Hematopoietic multipotent progenitor cell treated with erythropoietin and hydrocortisone succinate and interleukin-3 and kit ligand, for 15 days (in vitro differentiated cells): ENCODE data around the gene CEP89.
"Not testable (repeated sequence)": the region's sequence is repeated elsewhere in the genome, so short reads cannot be mapped to it uniquely, and the experiment has no call there.

Experiments
- DNase-seq: peaks from one replicate; pipeline ENCODE4 v3.0.0-alpha.2; 2015; ENCODE audit warnings: low spot score

The CEP89 gene

GRCh38 chr19:32971715-32972540, at the start of gene CEP89, which contains the start of gene FAAP24:
CEP89 (minus strand) TSS chr19:32971958; CDS start chr19:32971874, 84 bp downstream.
FAAP24 (plus strand) TSS chr19:32972242; CDS start chr19:32973197, 955 bp downstream.
- DNase-seq, result peak; percentile 99

- DNase-seq, result not testable (repeated sequence)
Measured at GRCh38 chr19:33010891-33011290, 39.1 kb upstream of the CEP89 start.

- no peak for DNase-seq
Measured at GRCh38 chr19:33008738-33009137, 37.0 kb upstream of the CEP89 start.

- no peak for DNase-seq
Measured at GRCh38 chr19:33005440-33005839, 33.7 kb upstream of the CEP89 start.

- DNase-seq, result not testable (repeated sequence)
Measured at GRCh38 chr19:33003424-33004024, 31.8 kb upstream of the CEP89 start.

- not testable (repeated sequence) for DNase-seq
Measured at GRCh38 chr19:33002126-33002865, 30.5 kb upstream of the CEP89 start.

- no peak for DNase-seq
Measured at GRCh38 chr19:33000910-33001309, 29.2 kb upstream of the CEP89 start.

- no peak for DNase-seq
Measured at GRCh38 chr19:33000510-33000909, 28.8 kb upstream of the CEP89 start.

- DNase-seq, result no peak
Measured at GRCh38 chr19:32998722-32999121, 27.0 kb upstream of the CEP89 start.

GRCh38 chr19:32997716-32998355, 26.1 kb upstream of the CEP89 start:
- no peak for DNase-seq

GRCh38 chr19:32997061-32997464, 25.3 kb upstream of the CEP89 start:
- DNase-seq, result not testable (repeated sequence)

- not testable (repeated sequence) for DNase-seq
Measured at GRCh38 chr19:32995966-32996365, 24.2 kb upstream of the CEP89 start.

GRCh38 chr19:32988724-32989123, 17.0 kb upstream of the CEP89 start:
- no peak for DNase-seq

GRCh38 chr19:32988254-32988653, 16.5 kb upstream of the CEP89 start:
- not testable (repeated sequence) for DNase-seq

GRCh38 chr19:32982488-32982887, 10.7 kb upstream of the CEP89 start:
- not testable (repeated sequence) for DNase-seq

- DNase-seq, result not testable (repeated sequence)
Measured at GRCh38 chr19:32979807-32980206, 8.0 kb upstream of the CEP89 start.

- DNase-seq, result not testable (repeated sequence)
Measured at GRCh38 chr19:32977813-32978212, 6.1 kb upstream of the CEP89 start.

GRCh38 chr19:32977280-32977679, 5.5 kb upstream of the CEP89 start:
- no peak for DNase-seq

- DNase-seq, result peak; percentile 68
Measured at GRCh38 chr19:32976223-32976805, 4.6 kb upstream of the CEP89 start.

- DNase-seq, result no peak
Measured at GRCh38 chr19:32971012-32971595, 654 bp downstream of the CEP89 start.

- DNase-seq, result no peak
Measured at GRCh38 chr19:32969549-32969948, 2.2 kb downstream of the CEP89 start.
